H1 (cell line): Measurements from ENCODE around the gene XPNPEP1. TPM values are rescaled to one million over a fixed set of nuclear protein-coding genes. Genes with fewer than 3 reads are reported as not detected.

Experiments used
- CTCF ChIA-PET: fragments of 300-600 bp; sonication (Branson Sonifier 250); formaldehyde crosslinking; loops from one replicate; lab custom pipeline; 2021; ENCODE audit not compliant: partially characterized antibody; lab: Charles Lee
- POLR2A ChIA-PET: fragments of 300-600 bp; sonication (Branson Sonifier 250); formaldehyde crosslinking; loops from one replicate; lab custom pipeline; 2021; ENCODE audit warnings: inconsistent platforms; ENCODE audit not compliant: partially characterized antibody; lab: Charles Lee
- DNase-seq, 2 experiments: peaks; one replicate each; pipeline versions ENCODE4 v3.0.0 to v3.0.0-alpha.2; 2010 to 2022; ENCODE audit warnings: low spot score in 2 of 2, low read depth in 1 of 2, mixed read lengths in 1 of 2
- FAIRE-seq: peaks from 2 replicates; lab custom pipeline; 2011; peaks lifted over from hg19 to GRCh38; lab: Jason Lieb, UNC
- H2AFZ ChIP-seq: 2 replicates; pipeline ENCODE4 v1.8.1; 2012; ENCODE audit warnings: low read length, inconsistent platforms
- H2AK5ac ChIP-seq: 2 replicates; pipeline ENCODE4 v1.6.1; 2013; ENCODE audit warnings: low read depth, low read length
- H2BK120ac ChIP-seq: replicated peaks from 2 replicates; pipeline ENCODE3; 2013; ENCODE audit warnings: low read depth, low read length, inconsistent platforms
- H2BK12ac ChIP-seq: 2 replicates; pipeline ENCODE4 v1.6.1; 2013; ENCODE audit warnings: low read depth, low read length
- H2BK15ac ChIP-seq: 2 replicates; pipeline ENCODE4 v1.6.1; 2013; ENCODE audit warnings: low read length
- H2BK20ac ChIP-seq: 2 replicates; pipeline ENCODE4 v1.6.1; 2013; ENCODE audit warnings: low read length
- H2BK5ac ChIP-seq: 2 replicates; pipeline ENCODE4 v1.6.1; 2013; ENCODE audit warnings: low read depth, low read length
- H3K14ac ChIP-seq: 2 replicates; pipeline ENCODE4 v1.6.1; 2013; ENCODE audit warnings: inconsistent platforms; ENCODE audit not compliant: insufficient read length
- H3K18ac ChIP-seq: 2 replicates; pipeline ENCODE4 v1.6.1; 2013; ENCODE audit warnings: low read length; ENCODE audit errors: extremely low read depth
- H3K23ac ChIP-seq: 2 replicates; pipeline ENCODE4 v1.6.1; 2013; ENCODE audit warnings: inconsistent platforms; ENCODE audit not compliant: insufficient read length
- H3K23me2 ChIP-seq: 2 replicates; pipeline ENCODE4 v1.6.1; 2013; ENCODE audit warnings: low read depth, low read length
- H3K27ac ChIP-seq: 2 replicates; pipeline ENCODE4 v1.6.1; 2011; ENCODE audit warnings: low read depth, low read length, inconsistent platforms
- H3K27me3 ChIP-seq, 4 experiments: replicated peaks in 1 of 4; 1 replicate in 1 of 4; 2 replicates in 3 of 4; pipeline versions ENCODE4 v1.6.1 to v1.8.1; 2011 to 2013; ENCODE audit warnings: low read length in 3 of 4, mild to moderate bottlenecking in 3 of 4, inconsistent platforms in 2 of 4, mixed read lengths in 2 of 4, moderate library complexity in 1 of 4; ENCODE audit not compliant: control insufficient read depth in 3 of 4, insufficient read depth in 3 of 4; ENCODE audit errors: extremely low read depth in 1 of 4
- H3K36me3 ChIP-seq, 4 experiments: 2 replicates each; pipeline versions ENCODE4 v1.6.1 to v1.8.1; 2011 to 2013; ENCODE audit warnings: mild to moderate bottlenecking in 4 of 4, low read length in 3 of 4, moderate library complexity in 2 of 4, control low read depth in 1 of 4, inconsistent platforms in 1 of 4; ENCODE audit not compliant: insufficient read depth in 4 of 4, control insufficient read depth in 2 of 4
- H3K4ac ChIP-seq: replicated peaks from 2 replicates; pipeline ENCODE3; 2013; ENCODE audit warnings: low read length, low read depth, mixed read lengths, inconsistent platforms; ENCODE audit not compliant: insufficient read length
- H3K4me1 ChIP-seq, 4 experiments: replicated peaks in 1 of 4; 1 replicate in 1 of 4; 2 replicates in 3 of 4; pipeline versions ENCODE4 v1.6.1 to v1.8.1; 2011 to 2013; ENCODE audit warnings: low read length in 3 of 4, inconsistent platforms in 2 of 4, mixed read lengths in 1 of 4; ENCODE audit not compliant: insufficient read depth in 4 of 4, control insufficient read depth in 3 of 4
- H3K4me2 ChIP-seq, 2 experiments: 2 replicates each; pipeline versions ENCODE4 v1.6.1 to v1.8.1; 2011 to 2013; ENCODE audit warnings: low read depth in 2 of 2, low read length in 2 of 2, control low read depth in 1 of 2, inconsistent platforms in 1 of 2, mild to moderate bottlenecking in 1 of 2; ENCODE audit not compliant: insufficient read depth in 1 of 2
- H3K4me3 ChIP-seq, 4 experiments: fragments of 200-600, 300-600 bp in 1 of 4; sonication (generic), shearing (Covaris generic), sonication (Bioruptor Twin) in 1 of 4; 2 replicates each; pipeline versions ENCODE4 v1.5.1 to v1.8.1; 2011 to 2016; ENCODE audit warnings: low read length in 4 of 4, low read depth in 3 of 4, control low read depth in 2 of 4, inconsistent platforms in 2 of 4, mild to moderate bottlenecking in 2 of 4, mixed read lengths in 1 of 4, moderate library complexity in 1 of 4; ENCODE audit not compliant: insufficient read depth in 2 of 4; ENCODE audit errors: extremely low read depth in 1 of 4
- H3K56ac ChIP-seq: replicated peaks from 2 replicates; pipeline ENCODE3; 2013; ENCODE audit warnings: low read depth, mild to moderate bottlenecking, mixed read lengths, low read length, inconsistent platforms; ENCODE audit not compliant: insufficient read length
- H3K79me1 ChIP-seq: 2 replicates; pipeline ENCODE4 v1.6.1; 2013; ENCODE audit warnings: low read depth, low read length, control low read depth
- H3K79me2 ChIP-seq, 2 experiments: 2 replicates each; pipeline versions ENCODE4 v1.6.1 to v1.8.1; 2012 to 2013; ENCODE audit warnings: low read length in 2 of 2, mild to moderate bottlenecking in 2 of 2, inconsistent platforms in 1 of 2; ENCODE audit not compliant: insufficient read depth in 2 of 2, control insufficient read depth in 1 of 2
- H3K9ac ChIP-seq, 4 experiments: replicated peaks in 1 of 4; 1 replicate in 1 of 4; 2 replicates in 3 of 4; pipeline versions ENCODE4 v1.6.1 to v1.8.1; 2011 to 2013; ENCODE audit warnings: low read depth in 3 of 4, low read length in 3 of 4, control low read depth in 2 of 4, mild to moderate bottlenecking in 2 of 4, moderate library complexity in 2 of 4, inconsistent platforms in 1 of 4; ENCODE audit errors: extremely low read depth in 1 of 4
- H3K9me3 ChIP-seq, 2 experiments: 2 replicates each; pipeline versions ENCODE4 v1.6.1 to v1.8.1; 2012 to 2013; ENCODE audit warnings: mild to moderate bottlenecking in 2 of 2, moderate library complexity in 2 of 2, control low read depth in 1 of 2, inconsistent platforms in 1 of 2, low read depth in 1 of 2, low read length in 1 of 2, mixed read lengths in 1 of 2; ENCODE audit not compliant: insufficient read depth in 2 of 2
- H4K20me1 ChIP-seq, 2 experiments: replicated peaks in 1 of 2; 2 replicates each; pipeline versions ENCODE3 to v1.8.1; 2011 to 2013; ENCODE audit warnings: inconsistent platforms in 2 of 2, low read length in 2 of 2, mild to moderate bottlenecking in 1 of 2; ENCODE audit not compliant: insufficient read depth in 2 of 2, control insufficient read depth in 1 of 2
- H4K5ac ChIP-seq: 2 replicates; pipeline ENCODE4 v1.6.1; 2013; ENCODE audit warnings: low read length, low read depth, mixed read lengths, inconsistent platforms; ENCODE audit not compliant: insufficient read length
- H4K8ac ChIP-seq: 2 replicates; pipeline ENCODE4 v1.8.0; 2013; ENCODE audit warnings: mild to moderate bottlenecking, moderate library complexity, low read length, inconsistent platforms; ENCODE audit not compliant: insufficient read depth; ENCODE audit errors: extremely low read depth
- H4K91ac ChIP-seq: replicated peaks from 2 replicates; pipeline ENCODE3; 2013; ENCODE audit warnings: low read length, mixed read lengths, inconsistent platforms; ENCODE audit not compliant: insufficient read length
- CHD1 ChIP-seq: IDR thresholded peaks from 2 replicates; pipeline ENCODE4 v1.6.1; 2012; ENCODE audit warnings: low read depth, low read length, improper control_type of control experiment
- CTCF ChIP-seq, 3 experiments: IDR thresholded peaks; 1 replicate in 2 of 3; 2 replicates in 1 of 3; pipeline versions ENCODE4 v1.5.1 to v1.6.1; 2011; ENCODE audit warnings: low read length in 3 of 3, mild to moderate bottlenecking in 3 of 3, inconsistent platforms in 2 of 3, low read depth in 1 of 3, moderate library complexity in 1 of 3; ENCODE audit not compliant: insufficient read depth in 1 of 3; ENCODE audit errors: control extremely low read depth in 1 of 3
- EP300 ChIP-seq, 2 experiments: IDR thresholded peaks; 1 replicate in 1 of 2; 2 replicates in 1 of 2; pipeline ENCODE4 v1.6.1; 2011 to 2012; ENCODE audit warnings: low read depth in 2 of 2, low read length in 2 of 2, mild to moderate bottlenecking in 2 of 2, borderline replicate concordance in 1 of 2, inconsistent platforms in 1 of 2, moderate library complexity in 1 of 2
- GABPA ChIP-seq: IDR thresholded peaks from 2 replicates; pipeline ENCODE4 v1.6.1; 2011; ENCODE audit warnings: mild to moderate bottlenecking, low read length, moderate library complexity, borderline replicate concordance; ENCODE audit not compliant: insufficient read depth
- JUND ChIP-seq: IDR thresholded peaks from 2 replicates; pipeline ENCODE4 v1.6.1; 2011; ENCODE audit warnings: mild to moderate bottlenecking, improper control_type of control experiment, low read length
- KDM5A ChIP-seq: fragments of 200-600 bp; IDR thresholded peaks from 2 replicates; pipeline ENCODE4 v1.7.1; 2012; ENCODE audit warnings: mild to moderate bottlenecking, low read length, inconsistent platforms, mixed read lengths
- MAX ChIP-seq: IDR thresholded peaks from 2 replicates; pipeline ENCODE4 v1.6.1; 2012; ENCODE audit warnings: inconsistent platforms
- SUZ12 ChIP-seq: fragments of 200-600 bp; sonication (generic); IDR thresholded peaks from 2 replicates; pipeline ENCODE4 v1.6.1; 2012; ENCODE audit warnings: mild to moderate bottlenecking, inconsistent platforms, low read length, moderate library complexity, mixed read lengths
- TAF7 ChIP-seq: optimal IDR thresholded peaks from 2 replicates; pipeline ENCODE3; 2011; ENCODE audit warnings: low read depth, mild to moderate bottlenecking, inconsistent platforms, low read length, moderate library complexity, borderline replicate concordance
- WGBS, 2 experiments: shearing (Covaris generic) in 1 of 2; methylation state at CpG; one replicate each; pipeline versions ENCODE4 v1.1.6 to v1.1.7; 2013 to 2015; ENCODE audit warnings: low lambda C conversion rate in 2 of 2, mixed read lengths in 2 of 2, inconsistent platforms in 1 of 2, low coverage in 1 of 2, missing lambda C conversion rate in 1 of 2; ENCODE audit not compliant: insufficient replicate concordance in 2 of 2, insufficient coverage in 1 of 2, insufficient read length in 1 of 2; ENCODE audit errors: extremely low coverage in 1 of 2, missing lambda C conversion rate in 1 of 2; 5-methylcytosine and 5-hydroxymethylcytosine counted together
- polyA plus RNA-seq, 7 experiments: library from polyadenylated mRNA; depleted of rRNA in 3 of 7; stranded (reverse) in 5 of 7; unstranded in 2 of 7; fragments of >200 nt in 5 of 7; fragments of 200-250 nt in 2 of 7; gene quantifications; 1 replicate in 5 of 7; 2 replicates in 1 of 7; 4 replicates in 1 of 7; pipeline versions ENCODE4 v1.2.1 to v1.2.3, GENCODE V29; 2011 to 2013; ENCODE audit warnings: missing spikeins in 2 of 7, mixed read lengths in 2 of 7
- total RNA-seq: library from RNA; stranded (reverse); fragmentation: NEBNext Ultra II Directional; extraction: Animal tissue kit (Norgen Biotek cat#: 25700); gene quantifications from 2 replicates; pipeline ENCODE4 v1.2.1, GENCODE V29; 2021

The XPNPEP1 gene
- total and polyA plus RNA-seq, 2 of the 8 experiments (the other 6 are each of a cell fraction or from before 2014, with no cell fraction given) = 61.1 to 201 TPM

GRCh38 chr10:109932968-109933367, 9.7 kb upstream of the XPNPEP1 start:
- Histone ChIP-seq H3K56ac (no peak overlapping the region), H3K9ac (no peak overlapping the region), H3K23me2 (no peaks in the 10 kb centered on the region), H3K4me1 (peaks cover 11 to 25% (median 24%) of the 10 kb centered on the region in 4 experiments), H2AK5ac (no peak overlapping the region), H2BK12ac (no peak overlapping the region), H3K79me1 (no peaks in the 10 kb centered on the region), H2BK120ac (peak overlapping the region; percentile 77), H2BK5ac (no peak overlapping the region), H3K4me2 (no peak overlapping the region), H3K9me3 (no peaks in the 10 kb centered on the region), H4K20me1 (no peaks in the 10 kb centered on the region), H3K4ac (no peak overlapping the region), H4K8ac (no peak overlapping the region), H2BK15ac (no peak overlapping the region), H3K36me3 (no peaks in the 10 kb centered on the region; a peak in 1 of 8 replicates), H4K5ac (no peak overlapping the region), H3K27me3 (no peaks in the 10 kb centered on the region), H3K27ac (no peak overlapping the region), H3K23ac (no peak overlapping the region), H4K91ac (peak overlapping the region; percentile 30), H2BK20ac (peak overlapping the region; percentile 15; the same call in 1 of the 2 replicates), H2AFZ (no peak overlapping the region), H3K79me2 (no peaks in the 10 kb centered on the region), H3K4me3 (no peak overlapping the region), H3K14ac (no peak overlapping the region), H3K18ac (peak overlapping the region; percentile 73; the same call in 1 of the 2 replicates)
- 82% methylated on average over 3 of the region's 3 CpGs; no CpG with 5 or more reads in 1 of the 2 experiments for WGBS, 2 experiments
- TF ChIP-seq CHD1 (no peak), TAF7 (no peak), SUZ12 (no peak), JUND (no peak), KDM5A (no peak), EP300 (IDR thresholded peaks at IDR 0.05; ENCODE audit: borderline replicate concordance in 1 of 2, low read depth in 2 of 2, low read length in 2 of 2) (no peak), MAX (no peak), GABPA (no peak), CTCF (IDR thresholded peaks at IDR 0.05; ENCODE audit: control extremely low read depth in 1 of 3, insufficient read depth in 1 of 3, low read depth in 1 of 3, low read length in 3 of 3) (no peak)
- ChIA-PET POLR2A (interaction anchor here (1.5 to 3.1 kb wide), 2 partner anchors 8 to 20 kb away, joined by 3 to 48 read pairs; partner anchors contain the start of gene XPNPEP1), CTCF (interaction anchor here (0.9 kb wide), 1 partner anchor 12 kb away, joined by 4 read pairs; no protein-coding TSS in a partner anchor)
- DNase-seq (no peak), FAIRE-seq (no peak)
